ENCODE data around the gene NOSTRIN. TPM values are rescaled to one million over a fixed set of nuclear protein-coding genes. Genes with fewer than 3 reads are reported as not detected.
"Not testable (repeated sequence)": the region's sequence is repeated elsewhere in the genome, so short reads cannot be mapped to it uniquely, and the experiment has no call there.

NOSTRIN gene
- 0.23 and 0.35 TPM in 2 replicates for total RNA-seq (2014; rRNA removed; shearing (Covaris generic); ENCODE audit: low replicate concordance)

GRCh38 chr2:168801961-168802858 lies at the start of gene NOSTRIN:
Gene NOSTRIN, plus strand, starts transcription at chr2:168802637. Its CDS starts 10 bp downstream, at chr2:168802647.
- H3K4me3 ChIP-seq: peak within 1 kb of the TSS; percentile 14; the same call in 1 of the 2 replicates
- DNase-seq: peak; percentile 21

DNA sequence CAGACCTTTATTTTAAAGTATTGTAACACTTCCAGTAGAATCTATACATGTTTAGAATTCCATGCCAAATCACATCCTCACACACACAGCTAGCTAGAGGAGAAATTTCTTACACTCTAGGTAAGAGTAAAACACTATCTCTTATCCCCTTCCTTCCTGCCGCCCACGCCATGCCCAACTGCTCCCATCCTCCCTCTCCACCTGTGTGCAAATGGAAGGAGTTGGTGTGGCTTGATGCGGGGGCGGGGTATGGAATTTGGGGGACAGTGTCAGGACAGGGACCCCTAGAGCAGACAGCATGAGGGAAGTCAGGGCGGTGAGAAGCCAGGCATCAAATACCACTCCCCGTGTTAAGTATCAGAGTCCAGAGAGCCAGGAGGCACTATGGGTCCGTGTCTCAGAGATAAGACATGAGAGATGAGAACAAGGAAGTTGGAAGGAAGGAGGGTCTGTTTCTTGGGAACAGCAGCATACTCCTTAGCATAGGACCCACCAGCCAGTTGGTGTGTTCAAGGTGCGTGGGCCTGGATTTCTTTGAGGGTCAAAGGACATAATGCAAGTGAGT lies 48.6 kb upstream of the NOSTRIN start:
- no peaks in the 10 kb centered on the region for H3K27me3 ChIP-seq
- no peak for DNase-seq
- H3K9me3 ChIP-seq: no peaks in the 10 kb centered on the region
- no peak overlapping the region for H3K4me3 ChIP-seq
- H3K36me3 ChIP-seq: no peaks in the 10 kb centered on the region

More at GRCh38 chr2:168801961-168802858, at the start of gene NOSTRIN:
- Histone ChIP-seq H3K36me3 (no peaks in the 10 kb centered on the region), H3K9me3 (no peaks in the 10 kb centered on the region), H3K27me3 (no peaks in the 10 kb centered on the region)

DNA sequence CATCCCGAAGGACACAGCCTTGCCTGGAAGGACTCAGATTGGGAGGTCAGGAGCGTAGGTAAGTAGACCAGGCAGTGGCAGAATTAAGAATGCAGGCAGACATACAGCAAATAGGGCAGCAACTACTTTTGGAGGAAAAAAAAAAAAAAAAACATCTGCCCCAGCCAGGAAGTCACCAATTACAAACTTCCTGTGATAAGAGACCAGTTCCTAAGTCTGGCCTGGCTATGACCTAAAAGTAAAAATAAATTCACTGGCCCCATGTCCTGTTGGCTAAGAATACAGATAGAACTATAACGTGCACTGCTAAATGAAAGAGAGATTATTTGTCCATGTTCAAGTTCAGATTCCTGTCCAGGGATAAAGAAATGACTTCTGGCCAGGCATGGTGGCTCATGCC lies 45.2 kb upstream of the NOSTRIN start:
- no peak overlapping the region for H3K4me3 ChIP-seq
- H3K9me3 ChIP-seq: no peaks in the 10 kb centered on the region
- no peaks in the 10 kb centered on the region for H3K36me3 ChIP-seq
- no peak for DNase-seq
- H3K27me3 ChIP-seq: no peaks in the 10 kb centered on the region

DNA sequence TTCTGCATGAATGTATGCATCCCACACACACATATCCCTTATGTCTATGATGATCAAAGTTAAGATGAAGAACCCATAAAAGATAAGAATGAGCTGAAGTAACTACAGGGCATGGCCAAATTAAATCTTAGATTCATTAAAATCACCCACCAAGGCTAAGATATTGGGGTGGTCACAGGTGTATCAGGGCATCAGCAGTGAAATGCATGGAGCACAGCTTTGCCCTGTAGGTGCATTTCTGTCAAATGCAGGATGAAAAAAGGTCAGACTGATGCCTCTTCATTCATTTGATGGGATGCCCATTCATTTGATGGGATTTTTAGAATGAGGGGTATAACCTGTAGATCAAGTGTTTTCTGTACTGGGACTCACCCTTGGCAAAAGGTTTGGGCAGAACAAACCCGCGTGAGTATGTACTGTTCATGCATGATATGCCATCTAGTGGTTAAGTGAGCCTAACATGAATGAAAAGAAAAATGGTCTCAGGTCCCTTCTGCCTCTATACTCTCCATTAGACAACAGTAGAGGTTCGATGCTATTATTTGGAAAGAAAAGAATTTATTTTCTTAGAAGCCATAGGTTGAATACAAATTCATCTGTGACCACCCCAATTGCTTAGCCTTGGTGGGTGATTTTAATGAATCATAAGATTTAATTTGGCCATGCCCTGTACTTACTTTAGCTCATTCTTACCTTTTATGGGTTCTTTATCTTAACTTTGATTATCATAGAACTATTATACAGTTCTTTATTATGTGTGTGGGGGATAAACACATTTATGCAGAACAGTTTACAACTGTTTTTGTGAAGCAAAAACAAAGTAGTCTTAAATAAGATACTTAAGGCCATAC lies 43.2 kb upstream of the NOSTRIN start:
- H3K4me3 ChIP-seq: no peak overlapping the region
- H3K36me3 ChIP-seq: no peaks in the 10 kb centered on the region
- H3K27me3 ChIP-seq: no peaks in the 10 kb centered on the region
- DNase-seq: no peak
- H3K9me3 ChIP-seq: no peaks in the 10 kb centered on the region

DNA sequence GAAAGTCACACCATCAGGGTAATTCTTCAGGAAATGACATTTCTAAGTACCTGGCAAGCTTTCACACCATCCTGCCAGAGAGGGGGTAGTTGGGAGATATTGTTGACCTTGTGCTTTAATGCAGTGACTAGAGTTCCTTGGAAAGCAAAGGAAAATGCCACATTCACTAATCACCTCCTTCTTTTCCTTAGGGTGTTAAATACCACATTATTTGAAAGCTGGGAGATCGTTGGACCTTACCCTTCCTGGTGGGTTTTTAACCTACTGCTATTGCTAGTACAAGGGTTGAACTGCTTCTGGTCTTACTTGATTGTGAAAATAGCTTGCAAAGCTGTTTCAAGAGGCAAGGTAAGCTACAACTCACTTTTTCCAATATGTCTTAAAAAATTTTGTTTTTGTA lies 37.0 kb upstream of the NOSTRIN start:
- no peak overlapping the region for H3K4me3 ChIP-seq
- DNase-seq: no peak
- no peaks in the 10 kb centered on the region for H3K9me3 ChIP-seq
- H3K36me3 ChIP-seq: no peaks in the 10 kb centered on the region
- H3K27me3 ChIP-seq: no peaks in the 10 kb centered on the region

GRCh38 chr2:168766600-168766999 lies 35.8 kb upstream of the NOSTRIN start:
- H3K36me3 ChIP-seq: no peaks in the 10 kb centered on the region
- no peaks in the 10 kb centered on the region for H3K27me3 ChIP-seq
- no peaks in the 10 kb centered on the region for H3K9me3 ChIP-seq
- no peak overlapping the region for H3K4me3 ChIP-seq
- DNase-seq: no peak

DNA sequence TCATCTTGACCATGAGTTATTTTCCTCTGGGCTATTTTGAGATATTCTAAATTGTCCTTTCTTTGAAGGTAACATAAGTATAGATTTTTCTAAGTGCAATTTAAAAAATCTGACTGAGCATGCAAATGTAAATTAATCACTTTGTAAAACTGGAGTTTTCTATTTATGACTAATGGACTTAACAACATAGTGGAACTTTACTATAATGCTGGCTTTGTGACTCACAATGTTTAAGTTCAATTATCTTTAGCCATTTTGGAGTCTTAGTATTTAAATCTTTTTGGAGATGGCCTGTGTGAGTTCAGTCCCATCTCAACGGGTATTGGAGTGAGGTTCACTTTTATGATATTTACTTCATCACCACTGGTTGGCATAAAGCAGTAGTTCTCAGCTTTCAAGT lies 35.2 kb upstream of the NOSTRIN start:
- H3K4me3 ChIP-seq: no peak overlapping the region
- DNase-seq: no peak
- no peaks in the 10 kb centered on the region for H3K36me3 ChIP-seq
- H3K27me3 ChIP-seq: no peaks in the 10 kb centered on the region
- no peaks in the 10 kb centered on the region for H3K9me3 ChIP-seq

GRCh38 chr2:168768357-168768756 lies 34.1 kb upstream of the NOSTRIN start:
- DNase-seq, H3K27me3 ChIP-seq, H3K36me3 ChIP-seq, H3K9me3 ChIP-seq, H3K4me3 ChIP-seq: not testable (repeated sequence)

DNA sequence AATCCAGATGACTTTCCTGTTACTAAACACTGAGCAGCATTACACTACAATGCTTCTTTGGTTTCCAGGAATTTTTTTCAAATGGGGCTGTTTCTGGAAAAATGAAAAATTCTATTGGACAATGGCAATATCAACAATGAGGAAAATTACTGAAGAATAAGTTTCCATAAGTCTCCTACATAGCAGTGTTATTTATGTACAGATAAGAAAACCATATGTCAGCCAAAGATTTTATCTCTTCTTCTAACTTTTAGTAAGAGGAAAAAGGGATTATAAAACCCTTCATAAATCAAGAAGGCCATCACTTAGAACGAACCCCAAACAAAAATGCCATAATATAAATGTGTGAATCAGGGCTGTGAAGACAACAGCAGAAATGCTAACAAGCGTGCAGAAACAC lies 31.6 kb upstream of the NOSTRIN start:
- no peak for DNase-seq

GRCh38 chr2:168772704-168773103 lies 29.7 kb upstream of the NOSTRIN start:
- Histone ChIP-seq H3K4me3 (no peak overlapping the region), H3K9me3 (no peaks in the 10 kb centered on the region), H3K36me3 (no peaks in the 10 kb centered on the region), H3K27me3 (no peaks in the 10 kb centered on the region)
- no peak for DNase-seq

More for the DNA sequence above, 31.6 kb upstream of the NOSTRIN start:
- Histone ChIP-seq H3K27me3 (no peaks in the 10 kb centered on the region), H3K4me3 (no peak overlapping the region), H3K9me3 (no peaks in the 10 kb centered on the region), H3K36me3 (no peaks in the 10 kb centered on the region)

DNA sequence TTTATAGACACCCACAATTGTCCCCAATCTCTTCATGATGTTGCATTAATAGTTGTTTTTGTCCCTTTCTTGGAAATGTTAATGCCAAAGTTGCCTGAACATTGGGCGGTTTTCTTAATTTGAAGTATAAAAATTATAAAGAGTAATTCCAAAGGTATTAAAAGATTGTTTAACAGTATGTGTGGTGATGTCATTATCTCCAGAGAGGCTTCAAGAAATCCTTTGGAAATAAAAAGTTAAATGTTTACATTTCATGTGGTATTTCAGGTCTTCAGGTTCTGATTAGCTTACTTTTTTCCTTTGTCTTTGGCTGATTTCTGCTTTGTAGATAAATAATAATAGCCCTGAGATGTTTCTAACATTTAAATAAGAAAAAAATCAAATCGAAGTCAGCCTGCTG lies 29.3 kb upstream of the NOSTRIN start:
- no peaks in the 10 kb centered on the region for H3K9me3 ChIP-seq
- no peak overlapping the region for H3K4me3 ChIP-seq
- no peaks in the 10 kb centered on the region for H3K36me3 ChIP-seq
- H3K27me3 ChIP-seq: no peaks in the 10 kb centered on the region
- no peak for DNase-seq

- H3K9me3 ChIP-seq: no peaks in the 10 kb centered on the region
- no peaks in the 10 kb centered on the region for H3K27me3 ChIP-seq
- DNase-seq: peak; percentile 30
These were observed 28.5 kb upstream of the NOSTRIN start for GRCh38 chr2:168773719-168774521.

GRCh38 chr2:168775837-168776236 lies 26.6 kb upstream of the NOSTRIN start:
- H3K36me3 ChIP-seq: no peaks in the 10 kb centered on the region
- H3K9me3 ChIP-seq: no peaks in the 10 kb centered on the region
- no peaks in the 10 kb centered on the region for H3K27me3 ChIP-seq
- no peak overlapping the region for H3K4me3 ChIP-seq
- DNase-seq: no peak

More at GRCh38 chr2:168773719-168774521, 28.5 kb upstream of the NOSTRIN start:
- no peak overlapping the region for H3K4me3 ChIP-seq
- no peaks in the 10 kb centered on the region for H3K36me3 ChIP-seq

DNA sequence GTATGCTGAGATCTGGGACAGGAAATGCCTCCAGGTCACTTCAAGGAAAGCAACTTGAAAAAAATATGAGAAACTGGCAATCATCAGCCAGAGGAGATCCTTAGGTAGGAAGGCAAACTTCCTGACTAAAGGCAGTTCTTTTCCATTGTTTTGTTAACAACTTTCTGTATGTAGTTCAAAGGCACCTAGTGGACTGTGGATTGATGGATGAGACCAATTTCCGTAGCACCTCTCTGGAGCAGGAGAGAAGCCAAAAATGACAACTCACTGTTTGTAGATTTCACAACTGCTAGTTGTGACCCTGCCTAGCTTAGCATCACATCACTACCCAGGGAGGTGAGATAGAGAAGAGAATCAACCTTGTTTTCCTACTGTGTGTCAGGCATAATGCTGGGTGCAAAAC lies 21.8 kb upstream of the NOSTRIN start:
- Histone ChIP-seq H3K36me3 (no peaks in the 10 kb centered on the region), H3K9me3 (no peaks in the 10 kb centered on the region), H3K27me3 (no peaks in the 10 kb centered on the region), H3K4me3 (no peak overlapping the region)
- DNase-seq: no peak

GRCh38 chr2:168781191-168781817 lies 21.1 kb upstream of the NOSTRIN start:
- no peaks in the 10 kb centered on the region for H3K27me3 ChIP-seq
- no peak overlapping the region for H3K4me3 ChIP-seq
- DNase-seq: no peak
- no peaks in the 10 kb centered on the region for H3K36me3 ChIP-seq
- H3K9me3 ChIP-seq: no peaks in the 10 kb centered on the region

- Histone ChIP-seq H3K27me3 (no peaks in the 10 kb centered on the region), H3K4me3 (no peak overlapping the region), H3K36me3 (no peaks in the 10 kb centered on the region), H3K9me3 (no peaks in the 10 kb centered on the region)
- DNase-seq: no peak
These were observed 20.2 kb upstream of the NOSTRIN start for GRCh38 chr2:168782271-168782670.

Measured in MG63 (cell line).